Omental fat pad (tissue), 4 donors: ENCODE data around the gene MCEMP1. TPM values are rescaled to one million over a fixed set of nuclear protein-coding genes. Genes with fewer than 3 reads are reported as not detected.

Source experiments
- ATAC-seq: fragments of 150-250 bp; one replicate; pipeline ENCODE4 v1.9.1; 2016; ENCODE audit warnings: mild to moderate bottlenecking, moderate library complexity; ENCODE audit not compliant: low FRiP score
- DNase-seq: peaks from one replicate; pipeline ENCODE4 v3.0.0-alpha.2; 2019; ENCODE audit warnings: low spot score
- total RNA-seq, 4 donors: library from RNA; depleted of rRNA; stranded (reverse); fragments of >200 nt; gene quantifications; one replicate each; pipeline ENCODE4 v1.1.0, GENCODE V29; 2016
- TF ChIP-seq, protein P1 (sequence below), 3 donors: fragments of 450-650 bp; IDR thresholded peaks; one replicate each; pipeline ENCODE4 v1.5.1; 2016 to 2017; ENCODE audit warnings: antibody characterized with exemption in 3 of 3, mild to moderate bottlenecking in 3 of 3, moderate library complexity in 2 of 3

The MCEMP1 gene
- total RNA-seq, 4 donors from 2014 or later, result 2.2 to 6.5 (median 3.4) TPM

DNA sequence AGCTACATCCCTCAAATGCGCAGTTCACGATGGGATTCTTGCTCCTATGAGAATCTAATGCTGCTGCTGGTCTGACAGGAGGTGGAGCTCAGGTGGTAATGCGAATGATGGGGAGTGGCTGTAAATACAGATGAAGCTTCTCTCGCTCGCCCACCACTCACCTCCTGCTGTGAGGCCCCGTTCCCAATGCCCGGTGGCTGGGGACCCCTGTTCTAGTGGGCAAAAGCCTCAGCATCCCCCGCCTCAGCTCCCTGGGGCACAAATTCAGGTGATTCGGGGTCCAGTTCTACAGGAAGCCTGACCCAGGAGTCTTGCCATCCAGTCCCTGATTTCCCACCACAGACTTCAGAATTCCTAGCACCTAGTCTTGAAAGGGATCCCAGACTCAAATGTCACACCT is 4.4 kb upstream of the MCEMP1 start:
- DNase-seq (no peak), ATAC-seq (no peak)
- TF ChIP-seq, protein P1, sequence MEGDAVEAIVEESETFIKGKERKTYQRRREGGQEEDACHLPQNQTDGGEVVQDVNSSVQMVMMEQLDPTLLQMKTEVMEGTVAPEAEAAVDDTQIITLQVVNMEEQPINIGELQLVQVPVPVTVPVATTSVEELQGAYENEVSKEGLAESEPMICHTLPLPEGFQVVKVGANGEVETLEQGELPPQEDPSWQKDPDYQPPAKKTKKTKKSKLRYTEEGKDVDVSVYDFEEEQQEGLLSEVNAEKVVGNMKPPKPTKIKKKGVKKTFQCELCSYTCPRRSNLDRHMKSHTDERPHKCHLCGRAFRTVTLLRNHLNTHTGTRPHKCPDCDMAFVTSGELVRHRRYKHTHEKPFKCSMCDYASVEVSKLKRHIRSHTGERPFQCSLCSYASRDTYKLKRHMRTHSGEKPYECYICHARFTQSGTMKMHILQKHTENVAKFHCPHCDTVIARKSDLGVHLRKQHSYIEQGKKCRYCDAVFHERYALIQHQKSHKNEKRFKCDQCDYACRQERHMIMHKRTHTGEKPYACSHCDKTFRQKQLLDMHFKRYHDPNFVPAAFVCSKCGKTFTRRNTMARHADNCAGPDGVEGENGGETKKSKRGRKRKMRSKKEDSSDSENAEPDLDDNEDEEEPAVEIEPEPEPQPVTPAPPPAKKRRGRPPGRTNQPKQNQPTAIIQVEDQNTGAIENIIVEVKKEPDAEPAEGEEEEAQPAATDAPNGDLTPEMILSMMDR (IDR thresholded peaks at IDR 0.05), result no peak

DNA sequence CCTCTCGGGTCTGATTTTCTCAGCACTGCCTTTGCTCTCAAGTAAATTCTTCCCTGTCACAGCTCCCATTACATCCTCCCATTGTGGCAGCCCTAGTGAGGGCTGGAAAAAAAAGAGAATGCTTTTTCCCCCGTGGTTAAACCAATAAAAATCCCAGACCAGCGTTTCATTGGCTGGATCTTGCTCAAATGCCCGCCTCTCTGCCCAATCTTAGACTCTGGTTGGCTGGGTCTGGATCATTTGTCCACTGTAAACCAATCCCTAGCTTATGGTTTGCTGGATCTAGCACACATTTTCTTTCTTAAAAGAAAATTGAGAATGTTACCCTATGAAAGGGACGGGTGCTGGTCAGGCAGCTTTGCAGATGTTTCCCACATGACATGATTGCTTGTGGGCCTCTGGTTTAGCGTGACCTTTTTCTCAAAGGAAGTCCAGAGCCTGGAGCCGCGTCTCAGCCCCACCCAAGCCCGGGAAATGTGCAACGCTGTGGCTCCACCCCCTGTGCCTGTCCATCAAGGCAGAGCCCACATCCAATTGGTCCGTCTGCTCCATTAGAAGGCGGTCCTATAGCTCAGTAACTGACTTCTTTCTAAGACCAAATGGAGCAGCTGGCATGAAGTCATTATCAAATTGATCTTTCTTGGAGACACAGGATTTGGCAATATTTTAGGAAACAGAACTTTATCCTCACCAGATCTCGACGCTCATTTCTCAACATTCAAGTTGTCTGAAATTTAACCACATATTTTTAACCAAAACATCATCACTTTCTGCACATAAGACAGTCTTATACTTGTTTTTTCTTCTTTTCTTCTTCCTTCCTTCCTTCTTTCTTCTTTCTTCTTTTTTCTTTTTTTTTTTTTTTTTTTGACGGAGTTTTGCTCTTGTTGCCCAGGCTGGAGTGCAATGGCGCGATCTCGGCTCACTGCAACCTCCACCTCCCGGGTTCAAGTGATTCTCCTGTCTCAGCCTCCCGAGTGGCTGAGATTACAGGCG is 2.6 kb upstream of the MCEMP1 start:
- peak; percentile 62 for ATAC-seq
- no peak for DNase-seq
- TF ChIP-seq, protein P1 (IDR thresholded peaks at IDR 0.05), result no peak

DNA sequence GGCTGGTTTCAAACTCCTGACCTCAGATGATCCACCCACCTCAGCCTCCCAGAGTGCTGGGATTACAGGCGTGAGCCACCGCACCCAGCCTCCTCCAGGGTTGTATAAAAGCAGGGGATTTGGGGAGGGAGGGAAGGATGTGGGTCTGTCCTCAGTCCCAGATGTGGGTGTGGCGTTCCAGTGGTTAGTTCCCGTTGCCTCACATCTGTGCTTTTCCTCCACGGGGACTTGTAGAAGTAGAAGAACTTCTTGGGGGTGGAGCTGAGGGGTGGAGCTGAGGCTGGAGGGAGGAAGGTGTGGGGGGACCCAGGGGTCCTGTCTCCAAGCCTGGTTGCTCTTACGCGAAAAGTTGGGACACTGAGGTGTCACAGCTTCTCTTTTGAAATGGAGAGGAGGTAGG is 514 bp upstream of the MCEMP1 start:
- DNase-seq (no peak), ATAC-seq (no peak)
- TF ChIP-seq, protein P1 (IDR thresholded peaks at IDR 0.05), result no peak

DNA sequence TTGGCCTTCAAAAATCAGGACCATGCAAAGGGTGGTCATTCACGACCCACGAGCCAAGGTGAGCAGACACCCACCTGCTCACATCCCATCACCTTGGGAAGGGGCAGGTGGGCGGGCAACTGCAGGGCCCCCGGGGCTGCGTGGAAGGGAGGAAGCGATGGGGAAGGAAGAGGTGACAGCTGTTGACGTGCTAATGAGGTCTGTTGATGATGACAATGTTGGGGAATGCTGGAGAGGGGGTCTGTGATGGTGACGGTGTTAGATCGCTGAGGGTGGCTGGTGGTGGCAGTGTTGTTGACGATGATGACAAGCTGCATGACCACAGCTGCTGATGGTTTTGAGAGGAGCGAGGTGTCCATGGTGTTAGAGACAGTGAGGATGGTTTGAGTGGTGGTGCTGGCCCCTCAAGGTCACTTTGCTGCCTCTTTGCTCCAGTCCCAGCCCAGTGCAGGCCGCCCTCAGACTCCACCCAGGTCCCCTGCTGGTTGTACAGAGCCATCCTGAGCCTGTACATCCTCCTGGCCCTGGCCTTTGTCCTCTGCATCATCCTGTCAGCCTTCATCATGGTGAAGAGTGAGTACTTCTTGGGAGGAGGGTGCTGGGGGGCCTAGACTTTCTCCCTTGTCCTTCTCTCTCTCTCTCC is 900 bp downstream of the MCEMP1 start:
- DNase-seq (no peak), ATAC-seq (no peak)
- TF ChIP-seq, protein P1 (IDR thresholded peaks at IDR 0.05), result no peak

DNA sequence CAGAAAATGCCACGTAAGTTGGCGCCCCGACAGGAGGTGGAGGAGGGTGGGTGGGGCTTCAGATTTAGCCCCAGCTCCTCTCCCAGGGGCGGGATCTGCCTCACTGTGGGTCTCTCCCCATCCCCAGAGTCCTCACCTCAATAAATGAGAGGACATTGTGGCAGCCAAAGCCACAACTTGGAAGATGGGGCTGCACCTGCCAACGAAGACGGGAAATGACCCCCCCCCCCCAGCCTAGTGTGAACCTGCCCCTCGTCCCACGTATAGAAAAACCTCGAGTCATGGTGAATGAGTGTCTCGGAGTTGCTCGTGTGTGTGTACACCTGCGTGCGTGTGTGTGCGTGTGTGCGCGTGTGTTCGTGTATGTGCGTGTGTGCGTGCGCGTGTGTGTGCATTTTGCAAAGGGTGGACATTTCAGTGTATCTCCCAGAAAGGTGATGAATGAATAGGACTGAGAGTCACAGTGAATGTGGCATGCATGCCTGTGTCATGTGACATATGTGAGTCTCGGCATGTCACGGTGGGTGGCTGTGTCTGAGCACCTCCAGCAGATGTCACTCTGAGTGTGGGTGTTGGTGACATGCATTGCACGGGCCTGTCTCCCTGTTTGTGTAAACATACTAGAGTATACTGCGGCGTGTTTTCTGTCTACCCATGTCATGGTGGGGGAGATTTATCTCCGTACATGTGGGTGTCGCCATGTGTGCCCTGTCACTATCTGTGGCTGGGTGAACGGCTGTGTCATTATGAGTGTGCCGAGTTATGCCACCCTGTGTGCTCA is 2.3 kb downstream of the MCEMP1 start:
- DNase-seq, result no peak
- TF ChIP-seq, protein P1 (IDR thresholded peaks at IDR 0.05), result no peak
- ATAC-seq, result no peak

DNA sequence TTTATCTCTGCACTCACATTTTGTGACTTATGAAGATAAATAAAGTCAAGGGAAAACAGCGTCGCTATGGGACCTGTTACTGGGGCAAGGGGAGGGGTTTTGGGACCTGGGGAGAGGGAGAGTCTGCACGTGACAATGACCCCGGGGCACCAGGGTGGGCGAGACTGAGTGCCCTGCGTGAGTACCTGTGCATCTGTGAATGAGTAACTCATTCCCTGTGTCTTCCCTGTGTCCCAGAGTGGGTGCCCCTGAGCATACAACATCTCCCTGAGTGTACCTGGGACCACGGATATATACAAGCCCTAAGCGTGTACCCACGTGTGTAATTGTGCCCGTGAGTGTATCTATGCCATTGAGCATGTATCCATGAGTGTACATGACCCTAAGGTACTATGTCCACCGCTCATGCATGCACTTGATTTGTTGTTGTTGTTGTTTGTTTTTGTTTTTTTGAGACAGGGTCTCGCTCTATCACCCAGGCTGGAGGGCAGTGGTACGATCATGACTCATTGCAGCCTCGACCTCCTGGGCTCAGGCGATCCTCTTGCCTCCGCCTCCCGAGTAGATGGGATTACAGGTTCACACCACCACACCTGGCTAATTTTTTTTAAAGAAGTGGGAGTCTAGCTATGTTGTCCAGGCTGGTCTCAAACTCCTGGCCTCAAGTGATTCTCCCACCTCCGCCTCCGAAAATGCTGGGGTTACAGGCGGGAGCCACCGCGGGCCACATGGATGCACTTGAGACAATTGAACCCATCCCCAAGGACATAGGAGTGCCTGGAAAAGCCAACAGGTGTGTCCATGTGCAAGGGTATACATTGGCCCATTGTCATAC is 3.1 kb downstream of the MCEMP1 start:
- TF ChIP-seq, protein P1 (IDR thresholded peaks at IDR 0.05), result no peak
- no peak for DNase-seq
- ATAC-seq, result no peak
